IPS-20b (cell line): Measurements from ENCODE around the gene OPRD1.

Source experiments
- H3K27ac ChIP-seq: one replicate; pipeline ENCODE4 v1.5.1; 2013; ENCODE audit warnings: low read length
- H3K27me3 ChIP-seq: 2 replicates; pipeline ENCODE4 v1.6.1; 2013; ENCODE audit warnings: mild to moderate bottlenecking, low read length, inconsistent platforms; ENCODE audit not compliant: insufficient read depth
- H3K36me3 ChIP-seq: 2 replicates; pipeline ENCODE4 v1.6.1; 2013; ENCODE audit warnings: low read depth, mild to moderate bottlenecking, inconsistent platforms, low read length, moderate library complexity; ENCODE audit not compliant: insufficient read depth
- H3K4me1 ChIP-seq: 2 replicates; pipeline ENCODE4 v1.6.1; 2013; ENCODE audit warnings: mild to moderate bottlenecking, control low read depth, inconsistent platforms, low read length, moderate library complexity; ENCODE audit not compliant: insufficient read depth
- H3K4me3 ChIP-seq: 2 replicates; pipeline ENCODE4 v1.5.1; 2013; ENCODE audit warnings: mild to moderate bottlenecking, low read length, inconsistent platforms
- H3K9ac ChIP-seq: 2 replicates; pipeline ENCODE4 v1.6.1; 2013; ENCODE audit warnings: low read depth, mild to moderate bottlenecking, inconsistent platforms, low read length, moderate library complexity
- H3K9me3 ChIP-seq: 2 replicates; pipeline ENCODE4 v1.6.1; 2013; ENCODE audit warnings: mild to moderate bottlenecking, low read depth, low read length, inconsistent platforms; ENCODE audit not compliant: insufficient read depth

Gene OPRD1

DNA sequence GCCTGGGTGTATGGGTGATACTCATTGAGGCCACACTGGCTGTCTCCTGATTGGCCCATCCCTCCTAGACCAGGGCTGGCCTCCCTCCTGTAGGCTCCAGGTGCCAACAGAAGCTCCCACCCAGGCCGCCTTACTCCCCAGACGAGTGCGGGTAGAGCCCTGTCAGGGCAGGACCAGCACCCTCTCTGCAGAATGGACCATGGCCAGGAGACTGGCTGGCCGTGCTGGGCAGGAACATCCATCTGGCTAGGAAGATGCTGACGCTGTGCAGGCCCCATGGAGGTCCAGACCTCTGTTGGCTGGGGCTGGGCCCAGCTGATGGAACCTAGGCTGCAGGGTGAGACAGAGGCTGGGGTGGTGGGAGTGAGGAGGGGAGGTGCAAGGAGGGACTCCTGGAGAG is 77.4 kb downstream of the OPRD1 start:
- H3K4me3 ChIP-seq, result no peak overlapping the region
- no peak overlapping the region for H3K9ac ChIP-seq
- H3K4me1 ChIP-seq, result peaks cover 18% of the 10 kb centered on the region
- H3K36me3 ChIP-seq, result no peaks in the 10 kb centered on the region
- no peak overlapping the region for H3K27ac ChIP-seq
- H3K9me3 ChIP-seq, result no peaks in the 10 kb centered on the region
- H3K27me3 ChIP-seq, result peaks cover 34% of the 10 kb centered on the region

DNA sequence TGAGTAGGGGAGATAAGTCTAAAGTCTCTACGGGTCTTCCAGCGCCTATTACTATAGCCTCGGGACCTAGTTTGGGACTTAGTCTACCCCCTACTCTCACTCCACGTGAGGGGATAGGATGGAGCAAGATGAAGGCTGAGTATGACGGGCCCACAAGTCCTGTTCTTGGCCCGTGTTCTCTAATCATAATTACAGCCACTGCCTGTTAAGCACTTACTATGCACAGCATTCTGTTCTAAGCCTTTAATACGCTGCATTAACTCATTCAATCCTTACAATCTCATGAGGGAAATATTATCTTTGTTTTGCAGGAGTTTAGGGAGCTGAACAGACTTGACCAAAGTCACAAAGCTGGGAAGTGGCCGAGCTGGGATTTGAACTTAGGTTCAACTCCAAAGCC is 78.5 kb downstream of the OPRD1 start:
- H3K9me3 ChIP-seq, result no peaks in the 10 kb centered on the region
- no peaks in the 10 kb centered on the region for H3K36me3 ChIP-seq
- no peak overlapping the region for H3K9ac ChIP-seq
- no peak overlapping the region for H3K27ac ChIP-seq
- H3K4me1 ChIP-seq, result peaks cover 10% of the 10 kb centered on the region; the same call in 1 of the 2 replicates
- peaks cover 32% of the 10 kb centered on the region for H3K27me3 ChIP-seq
- H3K4me3 ChIP-seq, result no peak overlapping the region

DNA sequence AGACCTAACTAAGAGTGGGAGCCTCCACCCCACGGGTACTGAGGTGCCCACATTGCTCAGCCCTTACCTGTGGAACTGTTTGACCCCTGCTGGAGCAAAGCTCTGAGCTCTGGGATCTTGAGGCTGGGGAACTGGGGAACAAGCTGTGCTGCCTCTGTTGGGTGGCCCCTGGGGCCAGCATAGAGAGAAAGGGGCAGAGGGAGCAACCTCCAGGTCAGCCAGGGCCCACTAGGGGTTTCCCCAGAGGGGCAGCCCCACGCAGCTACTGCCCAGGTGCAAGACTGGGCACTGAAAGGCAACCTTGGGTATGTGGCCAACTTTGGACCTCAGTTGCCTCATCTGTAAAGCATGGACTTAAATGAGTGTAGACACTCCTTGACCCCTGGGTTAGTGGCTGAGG is 78.9 kb downstream of the OPRD1 start:
- Histone ChIP-seq H3K36me3 (no peaks in the 10 kb centered on the region), H3K9ac (no peak overlapping the region), H3K4me1 (peaks cover 6% of the 10 kb centered on the region; the same call in 1 of the 2 replicates), H3K9me3 (no peaks in the 10 kb centered on the region), H3K4me3 (no peak overlapping the region), H3K27ac (no peak overlapping the region), H3K27me3 (peaks cover 28% of the 10 kb centered on the region)

DNA sequence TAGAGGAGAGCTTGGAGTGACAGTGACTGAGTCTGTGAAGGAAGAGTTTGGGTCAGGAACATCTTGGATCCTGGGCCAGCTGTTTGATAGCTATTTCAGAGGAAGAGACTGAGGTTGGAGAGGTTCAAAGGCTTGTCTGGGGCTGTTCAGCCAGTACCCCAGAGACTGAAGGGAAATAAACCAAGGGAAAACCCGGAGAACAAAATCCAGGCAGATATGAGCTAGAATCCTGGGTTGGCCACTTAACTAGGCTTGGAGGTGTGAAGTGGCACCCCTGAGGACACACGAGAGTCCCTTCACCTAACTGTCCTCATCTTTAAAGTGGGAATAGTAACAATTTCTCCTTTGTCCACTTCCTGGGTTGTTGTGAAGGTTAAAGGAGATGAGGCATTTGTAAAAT is 79.3 kb downstream of the OPRD1 start:
- Histone ChIP-seq H3K27me3 (peaks cover 24% of the 10 kb centered on the region), H3K27ac (no peak overlapping the region), H3K36me3 (no peaks in the 10 kb centered on the region), H3K4me3 (no peak overlapping the region), H3K9me3 (no peaks in the 10 kb centered on the region), H3K4me1 (peaks cover 1% of the 10 kb centered on the region; the same call in 1 of the 2 replicates), H3K9ac (no peak overlapping the region)

DNA sequence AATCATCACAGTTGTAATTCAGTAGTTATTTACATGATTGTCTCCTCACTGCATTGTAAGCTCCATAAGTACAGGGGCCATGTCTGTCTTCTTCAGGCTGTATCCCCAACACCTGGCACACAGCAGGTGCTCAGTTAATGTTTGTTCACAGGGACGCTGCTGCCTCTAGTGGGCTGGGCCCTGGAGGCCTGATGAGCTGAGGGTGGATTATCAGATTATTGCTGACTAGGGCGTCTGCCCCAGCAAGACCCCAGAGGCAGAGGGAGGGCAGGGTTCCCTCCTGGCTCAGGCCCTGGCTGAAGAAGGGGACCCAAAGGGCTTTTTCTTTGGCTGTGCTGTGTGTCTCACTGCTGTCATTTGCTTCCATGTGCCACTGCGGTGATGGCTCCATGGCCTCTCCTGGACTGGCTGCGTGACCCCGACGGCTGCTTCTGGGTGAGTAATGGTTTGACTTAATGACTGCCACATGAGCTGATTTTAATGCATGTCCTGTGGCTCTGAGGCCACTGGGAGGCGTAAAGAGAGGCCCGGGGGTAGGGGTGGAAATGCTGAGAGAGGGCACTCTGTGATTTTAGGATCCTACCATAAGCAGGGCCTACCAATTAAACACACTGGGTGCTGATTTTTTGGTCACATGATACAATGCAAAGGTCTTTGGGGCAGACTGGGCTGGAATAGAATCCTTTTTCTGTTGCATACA is 81.6 kb downstream of the OPRD1 start:
- Histone ChIP-seq H3K4me3 (no peak overlapping the region), H3K36me3 (no peaks in the 10 kb centered on the region), H3K27me3 (peaks cover 8% of the 10 kb centered on the region; the same call in 1 of the 2 replicates), H3K27ac (no peak overlapping the region), H3K4me1 (no peaks in the 10 kb centered on the region), H3K9ac (no peak overlapping the region), H3K9me3 (no peaks in the 10 kb centered on the region)

DNA sequence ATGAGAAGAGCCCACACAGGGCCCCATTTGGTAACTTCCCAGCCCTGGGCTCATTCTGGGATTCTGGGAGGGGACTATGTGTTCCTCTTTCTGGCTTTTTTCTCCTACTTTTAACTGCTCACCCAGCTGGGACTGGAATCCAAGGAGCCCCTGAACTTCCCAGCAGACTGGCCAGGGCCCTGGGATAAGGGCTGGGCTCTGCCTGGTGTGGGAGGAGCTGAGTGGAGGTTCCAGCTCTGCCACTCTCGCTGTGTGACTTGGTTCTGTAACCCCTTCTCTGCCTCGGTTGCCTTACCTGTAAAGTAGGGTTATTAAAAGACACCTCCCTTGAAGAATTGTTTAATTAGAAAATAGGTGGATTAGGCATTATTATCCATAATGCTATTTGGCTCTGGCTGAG is 82.8 kb downstream of the OPRD1 start:
- Histone ChIP-seq H3K4me3 (no peak overlapping the region), H3K9me3 (no peaks in the 10 kb centered on the region), H3K27ac (no peak overlapping the region), H3K4me1 (no peaks in the 10 kb centered on the region), H3K9ac (no peak overlapping the region), H3K27me3 (no peaks in the 10 kb centered on the region), H3K36me3 (no peaks in the 10 kb centered on the region)

DNA sequence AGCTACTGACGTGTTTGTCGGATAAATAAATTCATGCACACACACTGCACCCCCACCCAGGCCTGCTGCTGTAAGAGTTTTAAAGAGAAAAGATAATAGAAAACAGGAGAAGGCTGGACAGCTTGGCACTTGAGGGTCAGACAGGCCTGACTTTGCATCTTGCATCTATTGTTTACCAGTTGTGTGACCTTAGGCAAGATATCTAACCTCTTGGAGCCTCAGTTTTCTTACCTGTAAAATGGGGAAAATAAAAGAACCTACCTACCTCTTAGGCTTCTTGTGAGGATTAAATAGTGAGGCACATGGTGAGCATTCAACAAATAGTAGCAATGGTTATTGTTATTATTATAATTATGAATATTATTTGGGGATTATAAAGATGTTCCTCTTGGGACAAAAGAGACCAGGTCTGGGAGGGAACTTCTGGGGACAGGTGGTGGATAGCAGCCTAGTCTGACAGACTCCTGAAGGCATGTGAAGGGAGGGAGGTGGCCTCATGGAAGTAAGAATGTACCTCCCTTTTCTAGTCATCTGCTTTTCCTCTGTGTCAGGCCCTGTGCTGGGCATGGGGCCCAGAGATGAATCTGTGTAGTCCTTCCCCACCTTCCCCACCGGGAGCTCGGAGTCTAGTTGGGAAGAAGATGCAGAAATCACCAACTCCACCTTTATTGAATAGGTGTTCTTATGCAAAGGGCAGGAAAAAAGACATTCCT is 84.1 kb downstream of the OPRD1 start:
- H3K27ac ChIP-seq, result no peak overlapping the region
- no peak overlapping the region for H3K9ac ChIP-seq
- no peak overlapping the region for H3K4me3 ChIP-seq
- no peaks in the 10 kb centered on the region for H3K36me3 ChIP-seq
- H3K9me3 ChIP-seq, result no peaks in the 10 kb centered on the region
- no peaks in the 10 kb centered on the region for H3K4me1 ChIP-seq
- no peaks in the 10 kb centered on the region for H3K27me3 ChIP-seq

DNA sequence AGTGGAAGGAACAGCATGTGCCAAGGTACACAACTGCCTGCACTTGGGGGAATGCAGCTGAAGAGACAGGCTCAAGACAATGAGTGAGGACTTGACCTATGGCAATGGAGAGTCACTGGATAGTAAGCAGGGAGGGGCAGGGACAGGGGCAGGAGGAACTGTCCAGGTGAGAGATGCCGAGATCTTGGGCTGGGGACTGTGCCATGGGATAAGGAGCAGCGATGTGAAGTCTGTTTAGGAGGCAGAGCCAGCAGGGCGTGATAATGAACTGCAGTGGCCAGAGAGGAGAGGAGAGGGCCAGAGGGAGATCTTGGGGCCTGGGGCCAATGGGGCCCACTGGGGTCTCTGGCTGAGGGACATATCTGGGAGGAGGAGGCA is 84.6 kb downstream of the OPRD1 start:
- no peak overlapping the region for H3K9ac ChIP-seq
- H3K4me3 ChIP-seq, result no peak overlapping the region
- H3K27me3 ChIP-seq, result no peaks in the 10 kb centered on the region
- H3K36me3 ChIP-seq, result no peaks in the 10 kb centered on the region
- no peaks in the 10 kb centered on the region for H3K9me3 ChIP-seq
- no peaks in the 10 kb centered on the region for H3K4me1 ChIP-seq
- H3K27ac ChIP-seq, result no peak overlapping the region

DNA sequence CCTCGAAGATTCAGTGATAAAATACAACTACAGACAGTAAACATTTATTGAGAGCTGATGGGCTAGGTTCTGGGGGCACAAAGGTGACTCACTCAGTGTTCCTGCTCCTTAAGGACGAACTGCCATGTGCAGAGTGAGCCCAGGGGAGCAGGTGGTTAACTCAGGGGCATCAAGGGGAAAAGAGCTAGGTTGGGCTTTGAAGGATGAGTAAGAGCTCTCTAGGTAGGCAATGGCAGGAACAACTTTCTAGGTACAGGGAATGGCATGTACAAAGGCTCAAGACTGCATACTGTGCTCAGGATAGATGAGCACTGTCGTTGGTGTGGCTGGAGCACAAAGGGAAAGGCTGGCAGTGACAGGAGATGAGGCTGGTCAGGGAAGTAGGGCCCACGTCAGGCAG is 85.8 kb downstream of the OPRD1 start:
- Histone ChIP-seq H3K27ac (no peak overlapping the region), H3K9ac (no peak overlapping the region), H3K27me3 (no peaks in the 10 kb centered on the region), H3K4me1 (no peaks in the 10 kb centered on the region), H3K4me3 (no peak overlapping the region), H3K9me3 (no peaks in the 10 kb centered on the region), H3K36me3 (no peaks in the 10 kb centered on the region)

DNA sequence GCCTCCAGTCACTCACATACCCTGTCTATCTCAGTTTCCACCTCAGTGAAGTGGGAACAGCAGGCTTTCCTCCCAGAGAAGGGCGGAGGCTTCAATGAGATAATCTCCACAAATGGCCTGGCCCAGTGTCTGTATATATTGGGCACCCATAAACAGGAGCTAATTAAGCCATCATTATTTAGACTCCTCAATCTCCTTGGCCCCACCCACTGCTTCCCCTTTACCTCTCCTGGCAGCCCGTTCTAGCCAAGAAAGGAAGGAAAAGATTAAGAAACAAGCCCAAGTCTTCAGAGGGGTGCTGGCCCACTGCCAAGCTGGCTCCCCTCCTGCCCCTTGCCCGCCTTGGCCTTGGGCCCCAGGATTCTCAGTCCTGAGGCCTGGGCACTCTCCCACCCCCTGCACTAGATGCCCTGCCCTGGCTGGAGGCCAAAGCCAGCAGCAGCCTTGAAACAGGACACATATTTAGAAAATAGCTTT is 86.5 kb downstream of the OPRD1 start:
- no peaks in the 10 kb centered on the region for H3K4me1 ChIP-seq
- H3K36me3 ChIP-seq, result no peaks in the 10 kb centered on the region
- H3K9ac ChIP-seq, result no peak overlapping the region
- H3K27me3 ChIP-seq, result no peaks in the 10 kb centered on the region
- H3K9me3 ChIP-seq, result no peaks in the 10 kb centered on the region
- no peak overlapping the region for H3K4me3 ChIP-seq
- H3K27ac ChIP-seq, result no peak overlapping the region

DNA sequence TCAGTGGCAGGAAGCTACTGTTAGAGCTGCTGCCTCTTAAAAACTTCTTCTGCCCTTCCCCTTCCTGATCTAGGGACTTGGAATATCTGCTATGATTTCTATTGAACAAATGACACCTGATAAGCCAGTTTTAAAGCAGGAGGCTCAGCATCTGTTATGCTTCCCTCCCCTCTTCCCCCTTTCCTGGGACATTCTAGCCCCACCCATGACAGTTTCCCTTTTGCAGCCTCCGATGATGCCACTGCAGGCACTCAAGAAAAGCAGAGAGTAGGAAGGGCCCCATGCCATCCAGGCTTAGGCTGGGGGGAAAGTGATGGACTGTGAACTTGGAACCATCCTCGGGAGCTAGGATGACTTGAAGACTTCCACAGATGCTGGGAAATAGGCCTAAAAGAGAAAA is 87.3 kb downstream of the OPRD1 start:
- no peak overlapping the region for H3K9ac ChIP-seq
- H3K36me3 ChIP-seq, result no peaks in the 10 kb centered on the region
- H3K9me3 ChIP-seq, result no peaks in the 10 kb centered on the region
- no peaks in the 10 kb centered on the region for H3K4me1 ChIP-seq
- no peak overlapping the region for H3K4me3 ChIP-seq
- H3K27me3 ChIP-seq, result no peaks in the 10 kb centered on the region
- H3K27ac ChIP-seq, result no peak overlapping the region

DNA sequence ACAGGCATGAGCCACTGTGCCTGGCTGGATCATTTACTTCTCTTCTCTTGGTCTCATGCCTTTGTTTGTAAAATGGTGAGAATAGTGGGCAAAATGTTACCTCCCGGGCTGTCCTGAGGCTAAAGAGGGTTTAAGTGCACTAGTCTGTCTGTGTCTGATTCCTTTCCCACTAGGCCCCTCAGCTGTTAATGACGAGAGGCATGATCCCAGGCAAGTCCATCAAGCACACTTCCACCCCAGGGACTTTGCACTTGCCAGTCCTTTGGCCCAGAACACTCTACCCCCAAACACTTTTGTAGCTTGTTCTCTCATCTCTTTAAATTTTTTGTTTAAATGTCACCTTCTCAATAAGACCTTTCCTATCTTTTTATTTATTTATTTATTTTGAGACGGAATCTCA is 88.6 kb downstream of the OPRD1 start:
- Histone ChIP-seq H3K9ac (no peak overlapping the region), H3K4me3 (no peak overlapping the region), H3K9me3 (no peaks in the 10 kb centered on the region), H3K27ac (no peak overlapping the region), H3K4me1 (no peaks in the 10 kb centered on the region), H3K36me3 (no peaks in the 10 kb centered on the region), H3K27me3 (no peaks in the 10 kb centered on the region)
